Large intestine (tissue), 3 donors: ENCODE results near the gene NGDN. TPM values are rescaled to one million over a fixed set of nuclear protein-coding genes. Genes with fewer than 3 reads are reported as not detected.

Experiments
- DNase-seq, 2 donors: peaks; one replicate each; pipeline versions ENCODE4 v3.0.0 to v3.0.0-alpha.2; 2013
- H3K27ac ChIP-seq: one replicate; pipeline ENCODE4 v1.5.1; 2013; ENCODE audit warnings: low read length
- H3K27me3 ChIP-seq: 2 replicates; pipeline ENCODE4 v1.6.1; 2013; ENCODE audit warnings: low read length; ENCODE audit not compliant: control insufficient read depth, insufficient read depth
- H3K36me3 ChIP-seq: 2 replicates; pipeline ENCODE4 v1.6.1; 2013; ENCODE audit warnings: low read length; ENCODE audit not compliant: control insufficient read depth, insufficient read depth
- H3K4me1 ChIP-seq: one replicate; pipeline ENCODE4 v1.6.1; 2013; ENCODE audit warnings: low read length; ENCODE audit not compliant: control insufficient read depth, insufficient read depth
- H3K4me3 ChIP-seq: one replicate; pipeline ENCODE4 v1.5.1; 2013; ENCODE audit warnings: low read length
- H3K9me3 ChIP-seq: one replicate; pipeline ENCODE4 v1.6.1; 2013; ENCODE audit warnings: mild to moderate bottlenecking, low read depth, low read length, moderate library complexity; ENCODE audit not compliant: control insufficient read depth
- WGBS: methylation state at CpG from one replicate; pipeline ENCODE4 v1.1.5; 2013; ENCODE audit warnings: low lambda C conversion rate; ENCODE audit not compliant: insufficient coverage; 5-methylcytosine and 5-hydroxymethylcytosine counted together
- polyA plus RNA-seq: library from polyadenylated mRNA; unstranded; fragments of 120-200 nt; gene quantifications from one replicate; pipeline ENCODE4 v1.2.1, GENCODE V29; 2013

Gene NGDN
- polyA plus RNA-seq, 1 donor: 48.3 TPM

GRCh38 chr14:23432102-23432925 lies 37.2 kb upstream of the NGDN start:
- no peak overlapping the region for H3K27ac ChIP-seq
- 94% methylated on average over 4 of the region's 17 CpGs for WGBS
- H3K4me3 ChIP-seq: no peak overlapping the region
- H3K27me3 ChIP-seq: no peaks in the 10 kb centered on the region
- H3K9me3 ChIP-seq: no peaks in the 10 kb centered on the region
- DNase-seq: no peak
- H3K36me3 ChIP-seq: no peaks in the 10 kb centered on the region
- H3K4me1 ChIP-seq: peaks cover 5% of the 10 kb centered on the region

GRCh38 chr14:23432946-23433345 lies 36.6 kb upstream of the NGDN start:
- WGBS: no CpG with 5 or more reads among the region's 10 CpGs
- Histone ChIP-seq H3K27me3 (no peaks in the 10 kb centered on the region), H3K9me3 (no peaks in the 10 kb centered on the region), H3K4me3 (no peak overlapping the region), H3K27ac (no peak overlapping the region), H3K4me1 (peaks cover 5% of the 10 kb centered on the region), H3K36me3 (no peaks in the 10 kb centered on the region)
- DNase-seq: no peak

- no peaks in the 10 kb centered on the region for H3K9me3 ChIP-seq
- no peak for DNase-seq
- H3K27ac ChIP-seq: no peak overlapping the region
- H3K27me3 ChIP-seq: no peaks in the 10 kb centered on the region
- H3K4me3 ChIP-seq: no peak overlapping the region
- H3K36me3 ChIP-seq: no peaks in the 10 kb centered on the region
- no CpG with 5 or more reads among the region's 10 CpGs for WGBS
- H3K4me1 ChIP-seq: peaks cover 5% of the 10 kb centered on the region
Measured at GRCh38 chr14:23433457-23433856, 36.0 kb upstream of the NGDN start.

GRCh38 chr14:23434488-23435222 lies 34.8 kb upstream of the NGDN start:
- Histone ChIP-seq H3K27ac (no peak overlapping the region), H3K4me1 (peaks cover 5% of the 10 kb centered on the region), H3K4me3 (no peak overlapping the region), H3K27me3 (no peaks in the 10 kb centered on the region), H3K9me3 (no peaks in the 10 kb centered on the region), H3K36me3 (no peaks in the 10 kb centered on the region)
- DNase-seq: no peak
- 100% methylated on average over 1 of the region's 8 CpGs for WGBS

GRCh38 chr14:23435543-23436326 lies 33.8 kb upstream of the NGDN start, which contains the start of gene MYH7:
Gene MYH7, minus strand, starts transcription at chr14:23435660. Its CDS starts 1,928 bp downstream, at chr14:23433732.
- peak within 1 kb of the TSS; percentile 30 for H3K27ac ChIP-seq
- H3K4me3 ChIP-seq: no peak within 1 kb of the TSS
- no peaks in the 10 kb centered on the region for H3K27me3 ChIP-seq
- peaks cover 5% of the 10 kb centered on the region for H3K4me1 ChIP-seq
- DNase-seq: no peak
- whole genome bisulfite sequencing: no CpG with 5 or more reads among the region's 10 CpGs
- no peaks in the 10 kb centered on the region for H3K36me3 ChIP-seq
- H3K9me3 ChIP-seq: no peaks in the 10 kb centered on the region

GRCh38 chr14:23436327-23437132 lies 33.0 kb upstream of the NGDN start:
- peak in 1 of 2 donors; percentile 45 for DNase-seq
- Histone ChIP-seq H3K4me3 (no peak overlapping the region), H3K27me3 (no peaks in the 10 kb centered on the region), H3K27ac (peak overlapping the region; percentile 30), H3K9me3 (no peaks in the 10 kb centered on the region), H3K4me1 (peaks cover 5% of the 10 kb centered on the region), H3K36me3 (no peaks in the 10 kb centered on the region)
- WGBS: no CpG with 5 or more reads among the region's 15 CpGs

- no peaks in the 10 kb centered on the region for H3K9me3 ChIP-seq
- H3K27ac ChIP-seq: peak overlapping the region; percentile 48
- DNase-seq: no peak
- no peaks in the 10 kb centered on the region for H3K27me3 ChIP-seq
- H3K4me3 ChIP-seq: no peak overlapping the region
- peaks cover 5% of the 10 kb centered on the region for H3K4me1 ChIP-seq
- WGBS: no CpG with 5 or more reads among the region's 8 CpGs
- no peaks in the 10 kb centered on the region for H3K36me3 ChIP-seq
Measured at GRCh38 chr14:23437133-23438100, 32.1 kb upstream of the NGDN start.

GRCh38 chr14:23438101-23438971 lies 31.2 kb upstream of the NGDN start:
- no peaks in the 10 kb centered on the region for H3K9me3 ChIP-seq
- no peaks in the 10 kb centered on the region for H3K27me3 ChIP-seq
- H3K36me3 ChIP-seq: no peaks in the 10 kb centered on the region
- H3K4me3 ChIP-seq: no peak overlapping the region
- peaks cover 5% of the 10 kb centered on the region for H3K4me1 ChIP-seq
- H3K27ac ChIP-seq: peak overlapping the region; percentile 33
- no CpG with 5 or more reads among the region's 15 CpGs for WGBS
- no peak for DNase-seq
